ENCODE measurements around the gene SMC3. TPM values are rescaled to one million over a fixed set of nuclear protein-coding genes. Genes with fewer than 3 reads are reported as not detected.

Gene SMC3
- polyA plus RNA-seq, 4 donors, result 19.2 to 82.4 (median 22.2) TPM

- DNase-seq (no peak), FAIRE-seq (no peak)
- WGBS, 3 donors, result 72 to 76% (median 72%) methylated on average over 13 of the region's 13 CpGs
- no peaks in the 10 kb centered on the region for H3K9me3 ChIP-seq (ENCODE audit: control insufficient read depth in 2 of 2, insufficient read depth in 1 of 2, low read depth in 1 of 2, low read length in 1 of 2)
- peaks cover 0 to 12% (median 8%) of the 10 kb centered on the region in 3 donors for H3K4me1 ChIP-seq (ENCODE audit: control insufficient read depth in 3 of 3, insufficient read depth in 2 of 3, low read depth in 1 of 3, low read length in 2 of 3)
- no peak overlapping the region for H3K4me3 ChIP-seq (ENCODE audit: low read depth in 1 of 3, low read length in 3 of 3)
- peaks cover 8 to 60% (median 27%) of the 10 kb centered on the region in 3 donors for H3K27me3 ChIP-seq (ENCODE audit: control insufficient read depth in 3 of 3, insufficient read depth in 3 of 3, low read length in 3 of 3)
- no peaks in the 10 kb centered on the region for H3K36me3 ChIP-seq (ENCODE audit: control insufficient read depth in 3 of 3, insufficient read depth in 2 of 3, low read depth in 1 of 3, low read length in 3 of 3)
- H3K27ac ChIP-seq (ENCODE audit: low read depth in 1 of 3, low read length in 2 of 3), result no peak overlapping the region
Observed at GRCh38 chr10:110646417-110647135, 79.1 kb downstream of the SMC3 start.

- H3K4me3 ChIP-seq (ENCODE audit: low read depth in 1 of 3, low read length in 3 of 3), result no peak overlapping the region
- WGBS, 3 donors, result 21 to 53% (median 42%) methylated on average over 3 of the region's 3 CpGs
- H3K4me1 ChIP-seq (ENCODE audit: control insufficient read depth in 3 of 3, insufficient read depth in 2 of 3, low read depth in 1 of 3, low read length in 2 of 3), result peaks cover 0 to 12% (median 8%) of the 10 kb centered on the region in 3 donors
- no peaks in the 10 kb centered on the region for H3K36me3 ChIP-seq (ENCODE audit: control insufficient read depth in 3 of 3, insufficient read depth in 2 of 3, low read depth in 1 of 3, low read length in 3 of 3)
- H3K27ac ChIP-seq (ENCODE audit: low read depth in 1 of 3, low read length in 2 of 3), result no peak overlapping the region
- FAIRE-seq (no peak), DNase-seq (no peak)
- H3K9me3 ChIP-seq (ENCODE audit: control insufficient read depth in 2 of 2, insufficient read depth in 1 of 2, low read depth in 1 of 2, low read length in 1 of 2), result no peaks in the 10 kb centered on the region
- H3K27me3 ChIP-seq (ENCODE audit: control insufficient read depth in 3 of 3, insufficient read depth in 3 of 3, low read length in 3 of 3), result peaks cover 8 to 58% (median 27%) of the 10 kb centered on the region in 3 donors
Observed at GRCh38 chr10:110647136-110647430, 79.6 kb downstream of the SMC3 start.

- DNase-seq (no peak), FAIRE-seq (no peak)
- H3K36me3 ChIP-seq (ENCODE audit: control insufficient read depth in 3 of 3, insufficient read depth in 2 of 3, low read depth in 1 of 3, low read length in 3 of 3), result no peaks in the 10 kb centered on the region
- H3K9me3 ChIP-seq (ENCODE audit: control insufficient read depth in 2 of 2, insufficient read depth in 1 of 2, low read depth in 1 of 2, low read length in 1 of 2), result no peaks in the 10 kb centered on the region
- H3K27ac ChIP-seq (ENCODE audit: low read depth in 1 of 3, low read length in 2 of 3), result no peak overlapping the region
- H3K4me3 ChIP-seq (ENCODE audit: low read depth in 1 of 3, low read length in 3 of 3), result no peak overlapping the region
- peaks cover 7 to 47% (median 19%) of the 10 kb centered on the region in 3 donors for H3K27me3 ChIP-seq (ENCODE audit: control insufficient read depth in 3 of 3, insufficient read depth in 3 of 3, low read length in 3 of 3)
- 64 to 83% (median 75%) methylated on average over 3 of the region's 3 CpGs for WGBS, 3 donors
- peaks cover 0 to 8% (median 0%) of the 10 kb centered on the region in 3 donors for H3K4me1 ChIP-seq (ENCODE audit: control insufficient read depth in 3 of 3, insufficient read depth in 2 of 3, low read depth in 1 of 3, low read length in 2 of 3)
Observed at GRCh38 chr10:110648692-110649346, 81.3 kb downstream of the SMC3 start.

GRCh38 chr10:110649347-110650264 is 82.1 kb downstream of the SMC3 start:
- Histone ChIP-seq H3K27me3 (ENCODE audit: control insufficient read depth in 3 of 3, insufficient read depth in 3 of 3, low read length in 3 of 3) (peaks cover 0 to 41% (median 14%) of the 10 kb centered on the region in 3 donors), H3K4me3 (ENCODE audit: low read depth in 1 of 3, low read length in 3 of 3) (no peak overlapping the region), H3K36me3 (ENCODE audit: control insufficient read depth in 3 of 3, insufficient read depth in 2 of 3, low read depth in 1 of 3, low read length in 3 of 3) (no peaks in the 10 kb centered on the region), H3K27ac (ENCODE audit: low read depth in 1 of 3, low read length in 2 of 3) (no peak overlapping the region), H3K4me1 (ENCODE audit: control insufficient read depth in 3 of 3, insufficient read depth in 2 of 3, low read depth in 1 of 3, low read length in 2 of 3) (peaks cover 0 to under 1% (median 0%) of the 10 kb centered on the region in 3 donors), H3K9me3 (ENCODE audit: control insufficient read depth in 2 of 2, insufficient read depth in 1 of 2, low read depth in 1 of 2, low read length in 1 of 2) (no peaks in the 10 kb centered on the region)
- DNase-seq, result no peak
- FAIRE-seq, result no peak
- WGBS, 3 donors, result 61 to 74% (median 70%) methylated on average over 6 of the region's 6 CpGs

GRCh38 chr10:110650265-110650668 is 82.8 kb downstream of the SMC3 start:
- H3K27me3 ChIP-seq (ENCODE audit: control insufficient read depth in 3 of 3, insufficient read depth in 3 of 3, low read length in 3 of 3), result peaks cover 0 to 34% (median 8%) of the 10 kb centered on the region in 3 donors
- WGBS, 3 donors, result 23 to 66% (median 43%) methylated on average over 1 of the region's 1 CpG
- H3K9me3 ChIP-seq (ENCODE audit: control insufficient read depth in 2 of 2, insufficient read depth in 1 of 2, low read depth in 1 of 2, low read length in 1 of 2), result no peaks in the 10 kb centered on the region
- no peaks in the 10 kb centered on the region for H3K36me3 ChIP-seq (ENCODE audit: control insufficient read depth in 3 of 3, insufficient read depth in 2 of 3, low read depth in 1 of 3, low read length in 3 of 3)
- DNase-seq (no peak), FAIRE-seq (no peak)
- H3K4me3 ChIP-seq (ENCODE audit: low read depth in 1 of 3, low read length in 3 of 3), result no peak overlapping the region
- H3K4me1 ChIP-seq (ENCODE audit: control insufficient read depth in 3 of 3, insufficient read depth in 2 of 3, low read depth in 1 of 3, low read length in 2 of 3), result no peaks in the 10 kb centered on the region
- H3K27ac ChIP-seq (ENCODE audit: low read depth in 1 of 3, low read length in 2 of 3), result no peak overlapping the region

GRCh38 chr10:110651044-110651958 is 83.8 kb downstream of the SMC3 start:
- WGBS, 3 donors, result 48 to 60% (median 58%) methylated on average over 12 of the region's 12 CpGs
- Histone ChIP-seq H3K4me3 (ENCODE audit: low read depth in 1 of 3, low read length in 3 of 3) (no peak overlapping the region), H3K4me1 (ENCODE audit: control insufficient read depth in 3 of 3, insufficient read depth in 2 of 3, low read depth in 1 of 3, low read length in 2 of 3) (no peaks in the 10 kb centered on the region), H3K27me3 (ENCODE audit: control insufficient read depth in 3 of 3, insufficient read depth in 3 of 3, low read length in 3 of 3) (peaks cover 0 to 30% (median 6%) of the 10 kb centered on the region in 3 donors), H3K9me3 (ENCODE audit: control insufficient read depth in 2 of 2, insufficient read depth in 1 of 2, low read depth in 1 of 2, low read length in 1 of 2) (no peaks in the 10 kb centered on the region), H3K36me3 (ENCODE audit: control insufficient read depth in 3 of 3, insufficient read depth in 2 of 3, low read depth in 1 of 3, low read length in 3 of 3) (no peaks in the 10 kb centered on the region), H3K27ac (ENCODE audit: low read depth in 1 of 3, low read length in 2 of 3) (no peak overlapping the region)
- no peak for FAIRE-seq
- DNase-seq, result no peak

- H3K27ac ChIP-seq (ENCODE audit: low read depth in 1 of 3, low read length in 2 of 3), result no peak overlapping the region
- DNase-seq (no peak), FAIRE-seq (no peak)
- peaks cover 0 to 25% (median 2%) of the 10 kb centered on the region in 3 donors for H3K27me3 ChIP-seq (ENCODE audit: control insufficient read depth in 3 of 3, insufficient read depth in 3 of 3, low read length in 3 of 3)
- no peaks in the 10 kb centered on the region for H3K9me3 ChIP-seq (ENCODE audit: control insufficient read depth in 2 of 2, insufficient read depth in 1 of 2, low read depth in 1 of 2, low read length in 1 of 2)
- H3K4me1 ChIP-seq (ENCODE audit: control insufficient read depth in 3 of 3, insufficient read depth in 2 of 3, low read depth in 1 of 3, low read length in 2 of 3), result no peaks in the 10 kb centered on the region
- H3K4me3 ChIP-seq (ENCODE audit: low read depth in 1 of 3, low read length in 3 of 3), result no peak overlapping the region
- no peaks in the 10 kb centered on the region for H3K36me3 ChIP-seq (ENCODE audit: control insufficient read depth in 3 of 3, insufficient read depth in 2 of 3, low read depth in 1 of 3, low read length in 3 of 3)
- 66 to 78% (median 66%) methylated on average over 6 of the region's 6 CpGs for WGBS, 3 donors
Observed at GRCh38 chr10:110652475-110653118, 85.1 kb downstream of the SMC3 start.

Measured in small intestine (tissue), 7 donors.